ENCODE data around the gene WLS.
"Not testable (repeated sequence)": the region's sequence is repeated elsewhere in the genome, so short reads cannot be mapped to it uniquely, and the experiment has no call there.

WLS gene

DNA sequence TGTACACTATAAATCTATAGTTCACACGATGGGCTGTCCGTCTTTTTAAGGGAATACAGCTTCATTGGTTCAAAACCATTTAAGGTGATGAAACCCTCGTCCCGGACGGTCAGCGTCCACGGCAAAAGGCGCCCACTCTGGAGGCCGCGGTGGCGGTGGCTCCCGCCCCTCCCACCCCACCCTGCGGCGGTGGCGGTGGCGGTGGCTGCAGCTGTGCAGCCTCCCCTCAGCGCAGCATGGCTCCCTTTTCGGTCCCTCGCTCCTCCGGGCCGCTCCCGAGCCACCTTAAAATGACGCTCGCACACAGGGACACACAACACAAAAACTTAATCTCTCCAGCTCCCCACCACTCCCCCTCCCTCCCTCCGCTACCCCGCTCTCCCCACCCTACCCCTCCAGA is 69.1 kb downstream of the WLS start:
- DNase-seq = no peak

DNA sequence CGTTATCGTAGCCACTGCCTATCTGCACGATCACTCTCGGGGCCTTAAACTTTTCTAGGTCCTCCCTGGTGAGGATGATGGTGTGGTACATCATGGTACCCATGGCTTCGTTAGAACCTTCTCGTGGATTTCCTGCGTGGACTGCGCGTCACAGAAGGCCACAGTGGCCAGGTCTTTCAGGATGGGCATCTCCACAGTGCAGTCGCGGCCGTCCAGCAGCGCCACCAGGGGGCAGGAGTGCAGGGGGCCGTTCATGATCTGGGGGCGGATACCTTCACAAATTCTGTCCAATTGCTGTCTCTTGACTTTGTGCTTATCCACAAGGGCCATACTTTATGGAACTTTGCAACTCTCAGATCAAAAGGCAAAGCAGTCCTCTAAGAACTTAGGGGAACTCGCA is 69.6 kb downstream of the WLS start:
- no peak for DNase-seq

- DNase-seq = not testable (repeated sequence)
Measured at GRCh38 chr1:68161672-68162071, 70.7 kb downstream of the WLS start.

GRCh38 chr1:68160935-68161334 is 71.4 kb downstream of the WLS start:
- DNase-seq = not testable (repeated sequence)

DNA sequence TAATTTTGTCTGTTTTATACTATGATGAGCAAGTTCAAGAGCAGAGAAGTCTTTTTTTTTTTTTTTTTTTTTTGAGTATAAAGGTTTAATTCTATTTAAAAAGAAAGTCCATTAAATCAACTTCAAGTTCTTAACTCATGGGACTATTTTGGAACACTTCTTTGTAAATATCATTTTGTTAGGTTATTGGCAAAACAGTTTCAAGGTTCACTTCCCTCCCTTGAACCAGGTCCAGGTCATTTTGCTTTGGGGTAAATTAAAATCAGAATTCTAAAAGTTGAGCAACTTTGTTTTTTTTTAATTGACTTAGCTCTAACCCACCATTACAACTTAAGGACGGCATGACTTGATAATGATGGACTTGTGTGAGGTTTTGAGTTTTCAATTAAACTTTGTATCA is 72.3 kb downstream of the WLS start:
- no peak for DNase-seq

DNA sequence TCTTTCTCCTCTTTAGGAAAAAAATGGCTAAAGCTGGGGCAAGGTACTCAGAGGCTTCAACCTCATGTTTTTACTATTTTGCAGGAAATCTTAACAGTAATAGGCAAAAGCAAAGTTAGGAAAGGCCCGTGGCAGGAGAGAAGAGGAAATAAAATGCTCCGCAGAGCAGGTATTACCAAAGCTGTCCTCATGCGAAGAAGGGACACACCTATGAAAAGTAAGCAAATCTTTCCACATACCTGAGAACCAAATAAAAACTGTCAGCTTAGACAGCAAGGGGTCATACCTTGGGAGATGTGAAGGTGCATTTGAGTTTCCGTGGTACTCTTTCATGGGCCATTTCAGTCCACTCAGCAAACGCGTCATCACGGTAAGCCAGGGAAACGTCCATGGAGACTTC is 73.5 kb downstream of the WLS start:
- no peak for DNase-seq

DNA sequence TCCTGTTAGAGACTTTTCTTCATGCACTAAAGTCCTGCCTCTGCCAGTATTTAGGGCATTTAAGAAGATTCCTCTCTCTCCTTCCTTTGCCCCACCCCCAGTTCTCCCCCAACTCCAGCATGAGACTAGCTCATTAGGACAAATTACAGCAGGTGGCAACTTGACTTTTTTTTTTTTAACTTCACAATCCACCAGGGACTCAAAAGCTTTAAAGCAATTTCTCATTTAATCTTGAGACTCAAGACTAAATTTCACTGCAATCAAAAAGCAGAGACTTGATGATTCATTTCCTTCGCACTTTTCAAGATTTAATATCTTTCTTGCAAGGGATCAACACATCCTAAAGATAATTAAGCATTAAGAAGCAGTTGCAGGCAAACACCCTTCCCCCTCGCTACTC is 74.9 kb downstream of the WLS start:
- no peak for DNase-seq

DNA sequence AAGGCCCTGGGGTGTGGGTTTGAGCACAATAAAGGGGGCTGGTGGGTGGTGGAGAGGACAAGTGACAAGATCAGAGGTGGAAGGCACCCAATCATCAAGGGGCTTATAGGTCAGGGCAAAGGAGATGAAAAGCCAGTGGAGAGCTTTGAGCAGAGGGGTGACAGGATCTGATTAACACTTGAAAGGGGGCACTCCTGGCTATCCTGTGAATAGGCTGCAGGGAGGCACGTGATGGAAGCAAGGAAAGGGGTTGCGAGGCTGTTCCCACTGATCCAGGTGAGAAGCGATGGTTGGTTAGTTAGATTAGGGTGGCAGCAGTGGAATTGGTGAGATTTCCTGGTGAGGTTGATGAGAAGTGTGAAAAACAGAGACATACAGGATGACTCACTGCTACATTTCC is 80.6 kb downstream of the WLS start:
- DNase-seq = no peak

DNA sequence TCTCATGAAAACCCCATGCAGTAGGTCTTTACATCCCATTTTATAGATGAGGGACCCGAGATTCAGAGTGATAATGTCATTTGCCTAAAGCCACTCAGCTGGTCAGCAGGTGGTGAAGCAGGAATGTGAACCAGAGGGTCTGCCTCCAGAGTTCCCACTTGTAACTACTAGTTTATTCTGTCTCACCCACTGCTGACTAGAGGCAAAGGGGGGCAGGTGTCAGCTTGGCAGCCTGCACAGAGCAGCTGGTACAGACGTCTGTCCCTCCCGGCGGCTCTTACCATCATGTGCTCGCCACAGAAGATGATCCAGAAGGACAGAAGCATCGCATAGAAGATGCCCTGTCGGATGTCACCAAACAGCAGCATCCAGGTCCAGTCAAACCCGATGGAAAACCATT is 82.4 kb downstream of the WLS start:
- DNase-seq = no peak

DNA sequence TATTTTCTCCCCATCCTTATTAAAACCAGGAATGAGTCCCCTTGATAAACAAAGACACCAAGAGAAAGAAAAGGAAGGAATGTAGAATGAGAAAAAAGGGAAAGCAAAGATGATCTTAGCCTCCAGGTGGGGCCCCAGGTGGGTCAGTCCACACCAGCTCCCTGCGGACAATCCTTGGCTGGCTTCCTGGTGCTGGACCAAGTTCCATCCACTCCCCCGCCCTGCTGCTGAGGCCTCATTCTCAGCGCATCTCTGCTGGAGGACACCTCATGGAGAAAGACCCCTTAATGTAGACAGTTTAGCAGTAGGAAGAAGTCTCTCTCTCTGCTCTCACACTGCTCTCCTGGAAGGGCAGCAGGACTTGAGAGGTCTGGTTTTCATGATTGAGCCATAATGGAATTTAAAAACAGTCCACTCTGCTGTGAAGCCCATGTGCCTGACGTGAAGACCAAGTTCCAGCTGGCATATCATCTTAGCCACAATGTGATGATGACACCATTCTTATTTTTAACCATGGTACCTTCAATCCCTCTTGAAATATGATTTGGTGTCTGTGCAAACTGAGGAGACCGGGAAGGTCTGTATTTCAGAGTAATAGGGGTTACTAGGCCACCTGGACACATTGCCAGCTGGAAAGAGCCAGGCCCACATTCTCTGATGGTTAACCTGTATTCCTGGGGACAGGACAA is 83.1 kb downstream of the WLS start:
- DNase-seq = no peak

DNA sequence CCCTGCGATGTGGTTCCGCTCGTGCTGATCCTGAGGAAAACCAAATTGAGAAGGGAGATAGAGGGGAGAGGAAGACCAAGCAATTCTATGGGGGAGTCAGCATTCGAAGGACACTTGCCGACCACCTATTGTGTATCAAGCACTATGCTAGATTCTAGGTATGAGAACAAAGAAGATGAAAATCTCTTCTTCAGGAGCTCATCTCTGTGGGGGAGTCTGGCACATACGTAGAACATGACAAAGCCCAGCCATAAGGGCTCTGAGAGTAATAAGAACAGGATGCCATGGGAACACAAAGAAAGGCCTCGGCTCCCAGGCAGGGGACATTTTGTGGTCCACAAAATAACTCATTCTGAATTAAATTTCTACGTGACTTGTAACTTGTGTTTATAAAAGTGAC is 83.7 kb downstream of the WLS start:
- DNase-seq = no peak

DNA sequence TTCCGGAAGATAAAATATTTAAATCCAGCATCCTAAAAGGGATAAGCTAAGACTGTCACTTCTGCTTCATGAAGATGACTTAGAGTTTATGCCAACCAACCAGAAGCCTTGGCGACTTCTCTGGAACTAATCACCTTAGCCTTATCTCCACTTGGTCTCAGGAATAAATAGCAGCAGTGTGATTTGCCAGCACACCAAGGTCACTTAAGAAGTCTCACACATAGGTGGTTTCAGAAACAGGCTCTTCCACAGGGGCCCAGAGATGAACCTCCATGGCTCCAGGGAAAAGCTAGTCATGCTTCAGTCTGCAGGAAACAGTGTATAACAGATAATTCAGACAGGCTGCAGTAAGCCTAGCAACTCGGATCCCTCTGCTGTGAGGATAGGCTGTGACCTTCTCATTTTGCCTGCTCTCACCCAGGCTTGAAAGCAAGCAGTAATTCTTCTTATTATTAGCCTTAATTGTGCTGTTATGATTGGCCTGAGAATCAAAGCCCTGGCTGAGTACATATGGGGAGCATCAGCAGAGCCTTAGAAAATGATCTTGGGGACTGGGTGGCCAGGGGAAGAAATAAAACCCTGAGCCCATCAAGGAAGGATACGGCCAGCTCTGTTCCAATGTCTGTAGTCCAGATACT is 84.7 kb downstream of the WLS start:
- DNase-seq = no peak

GRCh38 chr1:68145418-68146126 is 86.8 kb downstream of the WLS start:
- no peak for DNase-seq

DNA sequence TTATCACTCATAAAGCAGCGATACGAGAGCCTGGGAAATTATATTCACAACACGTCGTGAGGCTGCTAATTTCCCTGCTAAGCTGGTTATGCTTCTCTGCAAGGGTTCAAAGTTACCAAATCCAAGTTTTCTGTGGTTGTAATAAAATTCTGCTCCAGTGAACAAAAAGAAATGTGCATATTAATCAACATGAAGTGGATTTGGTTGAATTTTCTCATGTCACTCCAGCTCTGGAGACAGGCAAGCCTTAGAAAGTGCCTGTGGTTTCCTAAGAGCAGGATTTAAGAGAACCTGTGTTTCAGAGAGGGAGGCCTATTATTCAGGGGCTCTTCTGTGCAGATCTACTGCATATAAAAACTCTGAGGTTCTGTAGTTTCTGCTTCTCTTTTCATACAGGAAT is 87.5 kb downstream of the WLS start:
- DNase-seq = no peak

GRCh38 chr1:68143633-68144032 is 88.7 kb downstream of the WLS start:
- no peak for DNase-seq

DNA sequence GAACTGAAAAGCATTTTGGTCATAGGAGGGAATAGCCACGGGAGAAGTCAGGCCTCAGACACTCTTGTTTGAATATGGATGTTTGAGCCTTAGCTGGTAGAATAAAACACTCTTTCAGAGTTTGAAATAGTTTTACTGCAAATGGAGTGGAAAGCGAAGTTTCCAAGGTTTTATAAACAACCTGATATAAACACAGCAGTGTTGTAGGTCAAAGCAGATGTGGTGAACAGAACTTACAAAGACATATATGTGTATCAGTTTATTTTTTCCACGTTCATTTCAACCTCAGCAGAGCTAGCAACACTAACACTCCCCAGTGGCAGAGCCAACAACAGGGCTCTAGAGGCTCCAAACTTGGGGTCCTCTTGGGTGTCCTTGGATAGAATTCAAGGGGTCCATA is 89.9 kb downstream of the WLS start:
- DNase-seq = no peak

- no peak for DNase-seq
Measured at GRCh38 chr1:68142036-68142435, 90.3 kb downstream of the WLS start.

GRCh38 chr1:68141071-68142021 is 91.0 kb downstream of the WLS start:
- DNase-seq = no peak

GRCh38 chr1:68140536-68140935 is 91.8 kb downstream of the WLS start:
- DNase-seq = no peak

DNA sequence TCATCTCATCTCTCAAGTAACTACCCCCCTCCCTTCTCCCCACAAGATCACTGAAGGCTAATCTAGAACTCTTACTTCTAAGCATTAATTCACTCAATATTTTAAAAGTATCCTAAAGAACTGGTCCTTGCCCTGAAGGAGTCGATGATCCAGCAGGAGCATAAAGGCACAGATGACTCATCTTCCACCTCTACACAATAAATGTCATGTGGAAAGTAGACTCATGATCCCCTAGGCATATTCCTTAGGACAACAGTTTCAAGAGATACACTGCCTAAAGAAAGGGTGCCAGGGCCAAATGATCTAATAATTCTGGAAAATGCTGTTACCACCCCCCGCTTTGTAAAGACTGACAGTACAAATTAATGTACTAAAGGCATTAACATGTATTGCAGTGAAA is 96.1 kb downstream of the WLS start:
- no peak for DNase-seq

DNA sequence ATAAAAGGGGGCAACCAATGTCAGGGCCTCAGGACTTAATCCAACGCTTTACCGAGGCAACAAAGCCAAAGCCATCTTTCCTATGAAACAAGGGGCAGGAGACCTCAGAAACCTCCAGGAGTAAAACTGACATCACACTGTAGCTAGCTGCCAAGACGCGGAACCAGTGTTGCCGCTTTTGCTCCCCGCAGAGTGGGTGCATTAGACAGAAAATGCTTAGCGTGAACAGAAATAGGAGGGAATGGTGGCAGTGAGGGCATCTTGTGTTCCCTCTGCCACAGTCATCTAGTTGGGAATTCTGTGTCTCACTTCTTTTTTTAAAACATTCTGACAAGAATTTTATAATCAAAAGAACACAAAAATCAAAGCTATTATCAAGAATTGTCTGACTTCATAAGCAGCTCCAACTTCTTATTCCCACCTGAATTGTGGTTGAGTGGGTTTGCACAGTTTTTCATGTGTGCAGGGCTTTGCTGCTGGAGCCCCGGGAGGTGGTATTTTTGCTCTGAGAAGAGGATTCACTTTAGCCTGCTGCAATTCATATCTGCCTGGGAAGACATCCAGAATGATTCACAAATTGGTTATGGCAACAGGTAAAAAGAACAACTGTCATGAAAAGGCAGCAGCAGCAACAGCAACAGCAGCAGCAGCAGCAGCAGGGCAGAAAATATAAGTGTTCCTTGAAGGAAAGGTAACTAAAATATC is 99.7 kb downstream of the WLS start:
- DNase-seq = no peak

DNA sequence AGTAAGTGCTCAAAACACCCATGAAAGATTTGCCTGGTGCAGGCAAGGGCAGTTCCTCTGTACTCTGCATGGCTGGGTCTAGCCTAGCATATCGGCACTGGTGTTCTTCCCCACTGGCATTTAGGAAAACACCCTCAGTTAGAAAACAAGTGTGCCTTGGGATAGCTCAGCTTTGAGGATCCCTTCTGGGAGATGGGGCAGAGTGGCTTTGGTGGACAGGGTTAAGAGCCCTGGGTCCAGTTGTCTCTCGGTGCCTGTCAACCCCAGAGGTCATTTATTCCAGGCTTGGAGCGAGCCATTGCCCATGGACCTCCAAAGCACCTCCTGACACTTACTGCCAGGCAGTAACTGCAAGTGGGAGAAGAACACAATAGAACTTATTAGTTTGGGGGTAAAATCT is 101.1 kb downstream of the WLS start:
- DNase-seq = no peak
